Fibroblast of mammary gland (primary cell): ENCODE data around the gene OR4N5.

Source experiments
- DNase-seq: peaks from one replicate; pipeline ENCODE4 v3.0.0-alpha.2; 2010; ENCODE audit warnings: low read depth
- H3K4me3 ChIP-seq: 2 replicates; pipeline ENCODE4 v1.5.1; 2011; ENCODE audit warnings: low read depth, mild to moderate bottlenecking, low read length, moderate library complexity; ENCODE audit not compliant: control insufficient read depth
- TF ChIP-seq, protein P1 (sequence below): conservative IDR thresholded peaks from 2 replicates; pipeline ENCODE4 v1.5.1; 2011; ENCODE audit warnings: low read depth, low read length, inconsistent platforms; ENCODE audit not compliant: control insufficient read depth, insufficient read depth

Gene OR4N5

DNA sequence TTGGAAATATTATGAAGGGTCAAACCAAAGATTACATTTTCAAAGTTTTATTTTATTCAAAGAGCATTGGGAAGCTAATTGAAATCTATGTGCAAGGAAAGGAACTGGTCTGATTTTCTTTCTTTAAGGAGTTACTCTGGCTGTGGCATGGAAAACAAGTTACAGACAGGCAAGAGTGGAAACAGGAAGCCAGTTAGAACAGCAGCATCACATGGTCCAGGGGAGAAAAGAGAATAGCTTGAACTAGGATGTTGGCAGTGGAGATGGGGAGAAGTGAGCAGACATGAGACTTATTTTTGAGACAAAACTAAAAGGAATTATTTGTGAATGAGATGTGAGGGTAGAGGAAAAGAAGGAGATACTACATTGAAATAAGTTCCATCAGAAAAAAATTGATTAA is 55.5 kb downstream of the OR4N5 start:
- DNase-seq = no peak
- TF ChIP-seq, protein P1, sequence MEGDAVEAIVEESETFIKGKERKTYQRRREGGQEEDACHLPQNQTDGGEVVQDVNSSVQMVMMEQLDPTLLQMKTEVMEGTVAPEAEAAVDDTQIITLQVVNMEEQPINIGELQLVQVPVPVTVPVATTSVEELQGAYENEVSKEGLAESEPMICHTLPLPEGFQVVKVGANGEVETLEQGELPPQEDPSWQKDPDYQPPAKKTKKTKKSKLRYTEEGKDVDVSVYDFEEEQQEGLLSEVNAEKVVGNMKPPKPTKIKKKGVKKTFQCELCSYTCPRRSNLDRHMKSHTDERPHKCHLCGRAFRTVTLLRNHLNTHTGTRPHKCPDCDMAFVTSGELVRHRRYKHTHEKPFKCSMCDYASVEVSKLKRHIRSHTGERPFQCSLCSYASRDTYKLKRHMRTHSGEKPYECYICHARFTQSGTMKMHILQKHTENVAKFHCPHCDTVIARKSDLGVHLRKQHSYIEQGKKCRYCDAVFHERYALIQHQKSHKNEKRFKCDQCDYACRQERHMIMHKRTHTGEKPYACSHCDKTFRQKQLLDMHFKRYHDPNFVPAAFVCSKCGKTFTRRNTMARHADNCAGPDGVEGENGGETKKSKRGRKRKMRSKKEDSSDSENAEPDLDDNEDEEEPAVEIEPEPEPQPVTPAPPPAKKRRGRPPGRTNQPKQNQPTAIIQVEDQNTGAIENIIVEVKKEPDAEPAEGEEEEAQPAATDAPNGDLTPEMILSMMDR = no peak
- H3K4me3 ChIP-seq = no peak overlapping the region
